GM12864 (cell line): Measurements from ENCODE around the gene CAMK2D.
"Not testable (repeated sequence)": the region's sequence is repeated elsewhere in the genome, so short reads cannot be mapped to it uniquely, and the experiment has no call there.

ENCODE experiments used
- DNase-seq: peaks from one replicate; pipeline ENCODE4 v3.0.0-alpha.2; 2011; ENCODE audit warnings: low read depth
- H3K4me3 ChIP-seq: 2 replicates; pipeline ENCODE4 v1.5.1; 2011; ENCODE audit warnings: mild to moderate bottlenecking, low read depth, low read length, control low read depth
- CTCF ChIP-seq: IDR thresholded peaks from 2 replicates; pipeline ENCODE4 v1.5.1; 2011; ENCODE audit warnings: low read depth, mild to moderate bottlenecking, moderate library complexity, low read length, control low read depth, inconsistent platforms; ENCODE audit errors: missing control alignments

CAMK2D gene

GRCh38 chr4:113764720-113765264 is 3.3 kb upstream of the CAMK2D start:
- H3K4me3 ChIP-seq, result no peak overlapping the region
- no peak for DNase-seq
- TF ChIP-seq CTCF, result no peak

GRCh38 chr4:113763923-113764322 is 2.4 kb upstream of the CAMK2D start:
- not testable (repeated sequence) for DNase-seq, H3K4me3 ChIP-seq

- no peak for TF ChIP-seq CTCF
- DNase-seq, result no peak
- H3K4me3 ChIP-seq, result peak overlapping the region; percentile 69
These were observed 1.4 kb upstream of the CAMK2D start for GRCh38 chr4:113763029-113763285.

GRCh38 chr4:113762186-113763028 is 869 bp upstream of the CAMK2D start:
- peak; percentile 100 for DNase-seq
- no peak for TF ChIP-seq CTCF
- peak overlapping the region; percentile 69 for H3K4me3 ChIP-seq

GRCh38 chr4:113760795-113761619 is 531 bp downstream of the CAMK2D start:
- no peak for TF ChIP-seq CTCF
- peak; percentile 8 for DNase-seq
- H3K4me3 ChIP-seq, result peak overlapping the region; percentile 69

GRCh38 chr4:113760094-113760794 is 1.3 kb downstream of the CAMK2D start:
- no peak for TF ChIP-seq CTCF
- peak overlapping the region; percentile 69 for H3K4me3 ChIP-seq
- DNase-seq, result peak; percentile 10

GRCh38 chr4:113759696-113760093 is 1.8 kb downstream of the CAMK2D start:
- no peak for DNase-seq
- no peak for TF ChIP-seq CTCF
- H3K4me3 ChIP-seq, result peak overlapping the region; percentile 69
